ENCODE measurements around the gene ARID4B. TPM values are rescaled to one million over a fixed set of nuclear protein-coding genes. Genes with fewer than 3 reads are reported as not detected.
A peak's percentile ranks its signal among the peaks of the same experiment; 100 is the strongest.
"Not testable (repeated sequence)": the region's sequence is repeated elsewhere in the genome, so short reads cannot be mapped to it uniquely, and the experiment has no call there.

Gene ARID4B
- total RNA-seq, 2 donors from 2014 or later: 74.2 to 79.2 TPM

DNA sequence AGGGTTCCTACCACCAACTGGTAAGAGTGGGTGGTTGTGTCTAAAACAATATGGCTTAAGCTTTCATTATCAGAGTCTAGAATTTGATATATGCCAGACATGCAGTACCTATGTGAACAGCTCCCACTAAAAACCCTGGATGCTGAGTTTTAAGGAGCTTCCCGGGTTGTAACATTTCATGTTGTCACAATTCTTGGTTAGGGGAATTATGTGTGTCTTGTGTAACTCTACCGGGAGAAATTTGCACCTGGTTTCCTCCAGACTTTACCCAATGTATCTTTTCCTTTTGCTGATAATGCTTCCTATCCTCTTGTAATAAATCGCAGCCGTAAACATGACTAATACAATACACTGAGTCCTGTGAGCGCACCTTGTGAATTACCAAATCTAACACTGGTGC, 48.3 kb downstream of the ARID4B start:
- Mint-ChIP-seq H3K9me3 (no peaks in the 10 kb centered on the region), H3K4me1 (ENCODE audit: low read depth in 2 of 2) (peaks cover 36 to 44% of the 10 kb centered on the region in 2 donors), H3K27me3 (no peaks in the 10 kb centered on the region), H3K4me3 (no peak overlapping the region), H3K27ac (no peak overlapping the region), H3K36me3 (no peaks in the 10 kb centered on the region)
- DNase-seq (ENCODE audit: low spot score) (no peak), ATAC-seq (no peak)

DNA sequence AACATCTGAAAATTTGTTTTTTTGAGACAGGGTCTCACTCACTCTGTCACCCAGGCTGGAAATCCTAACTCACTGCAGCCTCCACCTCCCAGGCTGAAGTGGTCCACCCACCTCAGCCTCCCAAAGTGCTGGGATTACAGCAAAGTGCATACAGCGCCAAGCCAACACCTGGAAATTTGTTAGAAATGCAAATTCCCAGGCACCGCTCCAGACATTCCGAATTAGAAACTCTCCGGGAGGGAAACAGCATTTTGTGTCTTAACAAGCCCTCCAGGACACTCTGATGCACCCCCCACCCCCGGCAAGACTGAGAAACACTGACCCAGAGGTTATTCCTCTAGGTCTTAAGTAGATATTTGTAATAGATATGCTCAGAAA, 49.1 kb downstream of the ARID4B start:
- H3K9me3 Mint-ChIP-seq: no peaks in the 10 kb centered on the region
- no peak overlapping the region for H3K4me3 Mint-ChIP-seq
- H3K36me3 Mint-ChIP-seq: no peaks in the 10 kb centered on the region
- H3K27ac Mint-ChIP-seq: no peak overlapping the region
- DNase-seq (ENCODE audit: low spot score): no peak
- ATAC-seq: no peak
- H3K4me1 Mint-ChIP-seq (ENCODE audit: low read depth in 2 of 2): peaks cover 34 to 46% of the 10 kb centered on the region in 2 donors
- H3K27me3 Mint-ChIP-seq: no peaks in the 10 kb centered on the region

DNA sequence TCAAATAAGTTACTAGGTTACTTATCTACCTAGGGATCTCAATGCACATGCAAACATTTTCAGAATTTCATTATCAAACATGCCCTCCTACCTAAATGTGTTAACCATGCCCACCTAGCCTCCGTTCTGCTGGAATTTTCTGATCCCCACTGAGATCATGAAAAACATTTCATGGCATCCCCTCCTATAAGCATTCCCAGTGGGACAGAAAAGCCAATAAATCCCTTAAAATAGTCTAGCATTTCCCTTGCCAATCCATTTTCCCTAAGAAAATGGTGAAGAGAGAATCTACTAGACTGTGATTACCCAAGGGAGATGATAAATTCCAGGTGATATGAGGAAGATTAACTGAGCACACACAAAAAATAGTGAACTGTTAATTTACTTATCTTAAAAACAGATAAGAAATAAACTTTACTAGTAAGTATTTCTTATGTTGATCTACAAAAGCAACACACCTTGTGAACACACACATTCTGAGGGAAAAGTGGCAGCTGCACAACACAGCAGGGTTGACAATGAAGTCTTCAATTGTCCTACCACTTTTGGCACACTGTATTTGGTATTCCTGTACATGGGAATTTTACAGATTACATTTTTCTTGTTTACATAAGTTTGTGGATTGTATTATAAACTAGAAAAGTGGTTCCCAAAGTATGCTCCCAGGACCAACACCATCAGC, 49.6 kb downstream of the ARID4B start:
- DNase-seq (ENCODE audit: low spot score): no peak
- Mint-ChIP-seq H3K27ac (no peak overlapping the region), H3K27me3 (no peaks in the 10 kb centered on the region), H3K36me3 (no peaks in the 10 kb centered on the region), H3K4me3 (peak overlapping the region; percentile 58), H3K9me3 (no peaks in the 10 kb centered on the region), H3K4me1 (ENCODE audit: low read depth in 2 of 2) (peaks cover 38 to 51% of the 10 kb centered on the region in 2 donors)
- no peak for ATAC-seq

DNA sequence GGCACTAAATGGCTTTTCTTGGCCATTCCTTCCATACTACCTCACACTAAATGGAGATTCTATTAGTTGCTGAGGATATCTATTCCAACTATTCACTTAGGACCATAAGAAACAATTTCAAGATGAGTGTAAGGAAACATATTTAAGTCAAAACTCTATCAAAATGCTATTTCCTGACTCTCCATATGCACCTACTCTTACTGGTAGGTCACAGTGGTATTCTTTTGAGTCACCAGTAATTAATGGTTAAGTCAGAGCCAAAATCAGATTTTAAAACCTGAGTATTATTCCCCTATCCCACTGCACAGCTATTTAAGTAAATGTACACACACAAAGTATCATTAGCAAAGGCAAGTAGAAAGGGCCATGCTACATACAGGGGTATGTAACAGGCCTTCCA, 50.3 kb downstream of the ARID4B start:
- DNase-seq (ENCODE audit: low spot score) (no peak), ATAC-seq (no peak)
- Mint-ChIP-seq H3K27ac (no peak overlapping the region), H3K4me3 (peak overlapping the region; percentile 5), H3K27me3 (no peaks in the 10 kb centered on the region), H3K4me1 (ENCODE audit: low read depth in 2 of 2) (peaks cover 38 to 52% of the 10 kb centered on the region in 2 donors), H3K9me3 (no peaks in the 10 kb centered on the region), H3K36me3 (no peaks in the 10 kb centered on the region)

DNA sequence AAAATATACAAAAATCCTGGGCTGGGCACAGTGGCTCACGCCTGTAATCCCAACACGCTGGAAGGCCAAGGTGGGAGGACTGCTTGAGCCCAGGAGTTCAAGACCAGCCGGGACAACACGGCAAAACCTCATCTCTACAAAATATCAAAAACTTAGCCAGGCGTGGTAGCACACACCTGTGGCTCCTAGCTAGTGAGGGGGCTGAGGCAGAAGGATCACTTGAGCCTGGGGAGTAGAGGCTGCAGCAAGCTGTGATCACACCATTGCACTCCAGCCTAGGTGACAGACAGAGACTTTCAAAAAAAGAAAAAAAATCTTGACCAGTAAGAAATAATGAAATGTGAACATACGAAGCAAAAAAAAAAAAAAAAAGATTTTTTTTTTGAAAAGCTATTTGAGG, 52.1 kb downstream of the ARID4B start:
- H3K27me3 Mint-ChIP-seq: no peaks in the 10 kb centered on the region
- peak overlapping the region; percentile 38 to 43 for H3K27ac Mint-ChIP-seq
- H3K9me3 Mint-ChIP-seq: no peaks in the 10 kb centered on the region
- no peaks in the 10 kb centered on the region for H3K36me3 Mint-ChIP-seq
- H3K4me1 Mint-ChIP-seq (ENCODE audit: low read depth in 2 of 2): peaks cover 41 to 56% of the 10 kb centered on the region in 2 donors
- no peak for DNase-seq (ENCODE audit: low spot score)
- ATAC-seq: no peak
- H3K4me3 Mint-ChIP-seq: peak overlapping the region; percentile 29

DNA sequence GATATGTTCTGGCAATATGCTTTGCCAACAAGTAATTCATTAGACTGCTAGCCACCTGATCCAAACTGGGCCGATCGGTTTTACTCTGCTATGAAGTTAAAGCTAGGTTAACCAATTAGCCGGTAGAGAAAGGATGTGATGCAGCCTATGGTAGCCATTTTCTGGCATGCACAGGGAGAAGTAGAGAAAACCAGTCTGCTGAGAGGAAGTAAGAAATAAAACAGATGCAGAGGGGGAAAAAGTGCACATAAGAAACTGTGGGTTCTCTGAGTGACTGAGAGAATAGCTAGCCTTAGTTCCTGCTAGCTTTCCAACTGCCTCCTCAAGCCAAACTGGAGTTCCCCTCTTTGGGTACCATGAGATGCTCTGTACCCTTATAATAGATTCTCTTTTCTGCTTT, 52.8 kb downstream of the ARID4B start:
- DNase-seq (ENCODE audit: low spot score) (no peak), ATAC-seq (peak; percentile 36 to 58)
- Mint-ChIP-seq H3K27ac (peak overlapping the region; percentile 38 to 43), H3K36me3 (no peaks in the 10 kb centered on the region), H3K4me1 (ENCODE audit: low read depth in 2 of 2) (peaks cover 41 to 58% of the 10 kb centered on the region in 2 donors), H3K4me3 (peak overlapping the region; percentile 29), H3K9me3 (no peaks in the 10 kb centered on the region), H3K27me3 (no peaks in the 10 kb centered on the region)

DNA sequence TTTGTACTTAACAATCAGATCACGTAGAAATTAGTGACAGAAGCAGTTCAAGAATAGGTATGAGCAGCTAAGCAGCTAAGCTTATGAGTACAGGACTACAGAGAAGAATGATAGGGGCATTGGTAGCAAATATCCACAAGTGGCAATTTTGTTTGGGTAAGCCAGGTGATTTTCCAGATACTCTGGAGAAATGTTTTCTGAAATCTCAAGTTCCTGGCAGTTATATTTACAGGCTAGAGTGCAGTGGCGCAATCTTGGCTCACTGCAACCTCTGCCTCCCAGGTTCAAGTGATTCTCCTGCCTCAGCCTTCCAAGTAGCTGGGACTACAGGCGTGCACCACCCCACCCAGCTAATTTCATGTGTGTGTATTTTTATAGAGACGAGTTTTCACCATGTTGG, 55.1 kb downstream of the ARID4B start:
- H3K27me3 Mint-ChIP-seq: no peaks in the 10 kb centered on the region
- H3K4me1 Mint-ChIP-seq (ENCODE audit: low read depth in 2 of 2): peaks cover 43 to 63% of the 10 kb centered on the region in 2 donors
- ATAC-seq (no peak), DNase-seq (ENCODE audit: low spot score) (no peak)
- no peak overlapping the region for H3K27ac Mint-ChIP-seq
- no peak overlapping the region for H3K4me3 Mint-ChIP-seq
- H3K36me3 Mint-ChIP-seq: no peaks in the 10 kb centered on the region
- no peaks in the 10 kb centered on the region for H3K9me3 Mint-ChIP-seq

DNA sequence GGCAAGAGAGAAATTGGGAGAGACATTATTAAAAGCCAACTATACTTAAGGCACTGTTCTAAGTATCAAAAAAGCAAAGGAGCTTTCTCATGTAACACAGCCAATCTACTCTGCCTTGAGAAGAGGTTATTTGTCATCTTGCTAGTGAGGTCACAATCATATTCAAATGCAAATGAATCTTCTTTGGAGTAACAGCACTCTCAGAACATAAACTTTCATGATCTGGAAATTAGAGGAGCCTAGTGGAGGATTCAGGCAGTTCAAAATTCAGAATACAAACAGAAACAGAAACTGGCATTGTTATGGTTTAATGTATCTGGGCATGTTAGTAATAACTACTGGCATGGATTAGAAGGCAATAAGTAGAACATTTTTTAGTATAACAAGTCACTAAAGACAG, 57.4 kb downstream of the ARID4B start:
- Mint-ChIP-seq H3K27me3 (no peaks in the 10 kb centered on the region), H3K4me3 (peak overlapping the region; percentile 20), H3K9me3 (no peaks in the 10 kb centered on the region), H3K4me1 (ENCODE audit: low read depth in 2 of 2) (peaks cover 43 to 67% of the 10 kb centered on the region in 2 donors), H3K27ac (peak overlapping the region; percentile 40 to 59), H3K36me3 (no peaks in the 10 kb centered on the region)
- ATAC-seq (peak in 1 of 2 donors; percentile 72), DNase-seq (ENCODE audit: low spot score) (no peak)

DNA sequence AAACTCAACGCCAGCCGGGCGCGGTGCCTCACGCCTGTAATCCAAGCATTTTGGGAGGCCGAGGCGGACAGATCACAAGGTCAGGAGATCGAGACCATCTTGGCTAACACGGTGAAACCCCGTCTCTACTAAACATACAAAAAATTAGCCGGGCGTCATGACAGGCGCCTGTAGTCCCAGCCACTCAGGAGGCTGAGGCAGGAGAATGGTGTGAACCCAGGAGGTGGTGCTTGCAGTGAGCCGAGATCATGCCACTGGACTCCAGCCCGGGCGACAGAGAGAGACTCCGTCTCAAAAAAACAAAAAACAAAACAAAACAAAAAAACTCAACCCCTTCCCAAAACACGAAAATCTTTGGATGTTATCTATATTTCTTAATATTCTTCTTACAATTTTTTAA, 58.0 kb downstream of the ARID4B start:
- not testable (repeated sequence) for H3K27me3 Mint-ChIP-seq; ATAC-seq; DNase-seq (ENCODE audit: low spot score); H3K27ac Mint-ChIP-seq; H3K9me3 Mint-ChIP-seq; H3K36me3 Mint-ChIP-seq; H3K4me3 Mint-ChIP-seq
- peaks cover 39 to 60% of the 10 kb centered on the region in 2 donors for H3K4me1 Mint-ChIP-seq (ENCODE audit: low read depth in 2 of 2)

DNA sequence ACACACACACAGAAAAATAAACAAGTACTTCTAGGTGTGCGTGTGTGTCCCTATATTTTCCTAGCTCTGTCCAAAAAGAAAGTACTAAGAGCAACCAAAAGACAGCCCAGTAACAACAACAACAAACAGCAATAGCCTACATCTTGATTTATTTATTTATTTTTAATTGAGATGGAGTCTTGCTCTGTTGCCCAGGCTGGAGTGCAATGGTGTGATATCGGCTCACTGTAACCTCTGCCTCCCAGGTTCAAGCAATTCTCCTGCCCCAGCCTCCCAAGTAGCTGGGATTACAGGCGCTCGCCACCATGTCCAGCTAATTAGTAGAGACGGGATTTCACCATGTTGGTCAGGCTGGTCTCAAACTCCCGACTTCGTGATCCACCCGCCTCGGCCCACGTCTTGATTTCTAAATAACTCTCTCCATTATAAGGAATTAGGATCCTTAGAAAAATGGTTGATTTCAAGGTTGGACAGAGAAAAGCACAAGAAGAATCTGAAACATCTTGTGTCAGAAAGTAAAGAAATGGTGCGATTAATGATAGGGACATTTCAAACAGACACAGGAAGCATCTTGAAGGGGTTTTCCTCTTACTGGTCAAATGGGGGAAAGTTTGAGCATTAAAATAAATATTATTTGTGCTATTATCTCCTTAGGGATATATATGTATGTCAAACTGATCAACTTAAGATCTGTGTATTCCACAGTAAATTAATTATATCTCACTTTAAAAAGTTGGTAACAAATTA, 59.4 kb downstream of the ARID4B start:
- no peaks in the 10 kb centered on the region for H3K9me3 Mint-ChIP-seq
- H3K27ac Mint-ChIP-seq: peak overlapping the region in 1 of 2 donors; percentile 25
- H3K4me3 Mint-ChIP-seq: no peak overlapping the region
- ATAC-seq (no peak), DNase-seq (ENCODE audit: low spot score) (no peak)
- H3K4me1 Mint-ChIP-seq (ENCODE audit: low read depth in 2 of 2): peaks cover 40 to 61% of the 10 kb centered on the region in 2 donors
- H3K27me3 Mint-ChIP-seq: no peaks in the 10 kb centered on the region
- no peaks in the 10 kb centered on the region for H3K36me3 Mint-ChIP-seq

DNA sequence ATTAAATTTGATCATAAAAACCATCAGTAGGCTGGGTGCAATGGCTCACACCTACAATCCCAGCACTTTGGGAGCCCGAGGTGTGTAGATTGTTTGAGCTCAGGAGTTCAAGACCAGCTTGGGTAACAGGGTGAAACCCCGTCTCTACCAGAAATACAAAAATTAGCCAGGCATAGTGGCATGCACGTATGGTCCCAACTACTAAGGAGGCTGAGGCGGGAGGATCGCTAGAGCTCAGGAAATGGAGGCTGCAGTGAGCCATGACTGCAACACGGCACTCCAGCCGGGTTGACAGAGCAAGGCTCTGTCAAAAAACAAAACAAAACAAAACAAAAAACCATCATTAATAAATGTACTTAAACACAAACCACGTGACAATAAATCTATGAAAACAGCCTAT, 61.0 kb downstream of the ARID4B start:
- DNase-seq (ENCODE audit: low spot score) (no peak), ATAC-seq (no peak)
- Mint-ChIP-seq H3K27ac (peak overlapping the region in 1 of 2 donors; percentile 0), H3K9me3 (no peaks in the 10 kb centered on the region), H3K4me3 (no peak overlapping the region), H3K36me3 (no peaks in the 10 kb centered on the region), H3K27me3 (no peaks in the 10 kb centered on the region), H3K4me1 (ENCODE audit: low read depth in 2 of 2) (peaks cover 41 to 55% of the 10 kb centered on the region in 2 donors)

DNA sequence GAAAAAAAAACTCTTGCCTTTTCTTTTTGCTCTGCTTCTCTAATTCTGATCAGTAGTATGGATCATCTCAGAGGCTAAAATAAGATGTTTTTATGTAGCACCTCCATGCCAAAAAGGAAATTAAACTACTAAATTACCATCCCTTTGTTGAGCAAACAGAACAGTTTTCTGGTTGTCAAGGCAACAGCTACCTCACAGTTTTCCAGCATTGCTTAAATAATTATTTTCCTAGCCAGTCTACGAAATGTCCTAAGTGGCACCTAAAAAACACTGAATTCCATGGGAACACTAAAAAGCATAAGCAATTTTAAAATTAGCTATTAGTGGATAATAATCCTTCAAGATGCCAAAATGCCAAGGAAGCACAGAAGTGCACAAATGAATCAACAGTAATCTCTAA, 61.7 kb downstream of the ARID4B start:
- no peak overlapping the region for H3K27ac Mint-ChIP-seq
- peaks cover 40 to 58% of the 10 kb centered on the region in 2 donors for H3K4me1 Mint-ChIP-seq (ENCODE audit: low read depth in 2 of 2)
- H3K36me3 Mint-ChIP-seq: no peaks in the 10 kb centered on the region
- no peak overlapping the region for H3K4me3 Mint-ChIP-seq
- DNase-seq (ENCODE audit: low spot score) (no peak), ATAC-seq (no peak)
- H3K27me3 Mint-ChIP-seq: no peaks in the 10 kb centered on the region
- no peaks in the 10 kb centered on the region for H3K9me3 Mint-ChIP-seq

DNA sequence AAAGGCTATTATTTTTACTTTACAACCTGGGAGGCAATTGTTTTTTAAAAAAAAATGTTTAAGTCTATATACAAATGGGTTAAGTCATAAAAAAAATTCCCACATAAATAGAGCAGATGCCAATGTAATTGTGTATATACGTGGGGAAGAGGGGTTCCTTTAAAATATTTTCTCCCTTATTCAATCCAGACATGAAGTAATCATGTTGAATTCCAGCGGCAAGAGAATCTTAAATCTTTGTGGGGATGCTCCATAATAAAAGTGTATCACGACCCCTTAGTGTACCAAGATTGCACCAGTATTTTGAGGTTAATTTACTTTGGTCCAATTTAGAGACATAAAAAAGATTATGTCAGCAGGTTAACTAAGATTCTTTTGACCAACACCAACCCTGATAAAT, 62.1 kb downstream of the ARID4B start:
- Mint-ChIP-seq H3K4me3 (no peak overlapping the region), H3K9me3 (no peaks in the 10 kb centered on the region), H3K27me3 (no peaks in the 10 kb centered on the region), H3K27ac (no peak overlapping the region), H3K36me3 (no peaks in the 10 kb centered on the region), H3K4me1 (ENCODE audit: low read depth in 2 of 2) (peaks cover 41 to 59% of the 10 kb centered on the region in 2 donors)
- ATAC-seq: no peak
- DNase-seq (ENCODE audit: low spot score): no peak

DNA sequence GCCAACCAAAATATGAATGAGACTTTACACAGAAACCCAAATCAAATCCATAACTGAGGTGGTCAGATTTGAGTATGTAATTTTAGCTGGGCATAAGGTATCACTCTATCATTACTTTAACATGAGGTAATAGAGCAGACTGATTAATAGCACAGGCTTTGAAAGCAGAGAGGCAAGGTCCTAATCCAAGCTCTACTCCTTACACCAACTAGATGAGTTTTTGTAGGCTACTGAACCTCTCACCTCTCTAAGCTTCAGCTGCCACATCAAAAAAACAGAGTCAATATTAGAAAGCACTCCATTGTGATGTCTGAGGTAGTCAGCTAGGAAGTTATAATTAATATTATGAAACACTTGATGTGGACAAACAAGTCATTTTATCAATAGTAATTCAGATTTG, 63.7 kb downstream of the ARID4B start:
- Mint-ChIP-seq H3K9me3 (no peaks in the 10 kb centered on the region), H3K4me1 (ENCODE audit: low read depth in 2 of 2) (peaks cover 38 to 59% of the 10 kb centered on the region in 2 donors), H3K4me3 (no peak overlapping the region), H3K27ac (no peak overlapping the region), H3K36me3 (no peaks in the 10 kb centered on the region), H3K27me3 (no peaks in the 10 kb centered on the region)
- no peak for ATAC-seq
- DNase-seq (ENCODE audit: low spot score): no peak

Data from natural killer cell treated with Interleukin-12 subunit alpha and Interleukin-12 subunit beta and Interleukin-15 and Interleukin-18, amount 100 ng/mL, for 72 hours (primary cell).